ENCODE data around the gene KRTAP10-1.
A peak's percentile ranks its signal among the peaks of the same experiment; 100 is the strongest.

The KRTAP10-1 gene

DNA sequence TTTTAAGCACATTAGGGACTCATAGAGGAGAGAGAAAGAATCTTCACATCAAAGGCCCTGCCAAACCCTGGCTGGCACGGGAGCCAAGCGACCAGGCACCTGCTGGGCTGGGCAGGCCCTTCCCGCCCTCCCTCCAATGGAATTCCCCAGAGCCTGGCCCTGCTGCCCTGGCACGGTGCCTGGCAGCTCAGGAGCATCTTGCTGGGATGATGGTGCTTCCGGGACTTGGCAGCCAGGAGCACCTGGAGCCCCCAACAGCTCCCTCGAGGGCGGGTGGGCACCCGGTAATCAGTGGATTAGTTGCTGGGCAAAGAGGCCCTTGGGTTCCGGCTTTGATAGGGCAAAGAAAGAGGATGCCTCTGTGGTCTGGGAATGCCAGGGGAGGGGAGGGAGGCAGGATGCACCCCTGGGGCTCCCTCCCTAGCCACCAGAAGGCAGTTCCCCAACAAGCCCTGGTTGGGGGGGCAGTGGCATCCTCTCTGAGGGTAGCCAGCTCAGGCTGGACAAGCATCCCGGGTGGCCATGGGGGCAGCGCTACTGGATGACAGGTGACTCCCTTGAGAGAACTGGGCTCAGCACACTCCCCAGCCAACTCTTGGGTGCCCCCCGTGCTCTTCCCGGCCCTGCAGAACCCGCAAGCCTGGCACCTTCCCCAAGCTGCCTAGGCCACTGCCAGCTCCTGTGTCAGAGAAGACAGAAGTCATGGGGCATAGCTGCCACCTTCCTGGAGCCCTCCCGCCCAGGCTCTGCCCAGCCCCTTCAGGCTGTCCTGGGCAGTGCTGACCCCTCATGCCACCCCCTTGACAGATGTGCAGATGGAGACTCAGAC lies 26.4 kb downstream of the KRTAP10-1 start:
- Mint-ChIP-seq H3K27me3 (ENCODE audit: low read depth, poor library complexity) (peaks cover 9% of the 10 kb centered on the region), H3K36me3 (ENCODE audit: low read depth) (no peaks in the 10 kb centered on the region)

DNA sequence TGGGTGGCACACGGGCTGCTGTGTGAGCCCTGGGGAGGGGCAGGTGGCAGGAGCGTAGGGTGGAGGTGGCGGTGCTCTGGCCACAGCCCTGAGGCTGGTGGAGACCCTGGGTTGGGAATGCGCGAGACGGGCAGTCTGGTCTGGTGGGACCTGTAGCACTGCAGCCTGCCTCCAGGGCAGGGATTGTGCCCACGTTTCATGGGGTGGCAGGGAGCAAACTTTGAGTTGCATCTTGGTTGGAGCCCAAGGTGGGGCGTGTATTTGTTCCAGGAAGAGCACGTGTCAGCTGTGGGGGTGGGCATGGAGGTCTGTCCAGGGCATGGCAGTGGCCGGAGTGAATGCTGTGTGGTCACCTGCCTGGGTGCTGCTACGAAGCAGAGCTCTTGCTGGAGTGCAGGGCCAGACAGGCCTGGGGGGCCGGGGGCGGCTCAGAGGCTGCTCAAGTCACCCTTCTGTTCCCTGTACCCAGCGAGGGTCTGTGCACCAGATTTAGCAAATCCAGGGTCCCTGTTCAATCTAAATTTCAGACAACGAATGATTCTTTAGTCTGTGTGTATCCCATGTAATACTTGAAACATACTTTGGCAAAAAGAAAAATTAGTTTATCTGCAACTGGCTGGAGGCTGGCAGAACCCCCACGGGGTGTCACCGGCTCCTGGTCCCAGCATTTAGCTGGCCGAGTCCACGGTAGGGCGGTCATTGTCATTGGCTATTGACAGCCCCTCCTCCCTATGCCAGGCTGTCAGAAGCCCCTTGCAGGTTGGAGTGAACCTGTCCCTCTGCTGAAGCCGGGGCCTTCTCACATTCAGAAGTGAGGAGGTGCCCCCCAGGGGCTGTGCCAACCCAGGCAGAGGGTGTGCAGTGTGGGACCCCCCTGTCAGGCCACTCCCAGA lies 27.3 kb downstream of the KRTAP10-1 start:
- peaks cover 9% of the 10 kb centered on the region for H3K27me3 Mint-ChIP-seq (ENCODE audit: low read depth, poor library complexity)
- H3K27ac Mint-ChIP-seq: no peak overlapping the region
- H3K4me1 Mint-ChIP-seq: peaks cover 17% of the 10 kb centered on the region
- TF ChIP-seq, protein P1, sequence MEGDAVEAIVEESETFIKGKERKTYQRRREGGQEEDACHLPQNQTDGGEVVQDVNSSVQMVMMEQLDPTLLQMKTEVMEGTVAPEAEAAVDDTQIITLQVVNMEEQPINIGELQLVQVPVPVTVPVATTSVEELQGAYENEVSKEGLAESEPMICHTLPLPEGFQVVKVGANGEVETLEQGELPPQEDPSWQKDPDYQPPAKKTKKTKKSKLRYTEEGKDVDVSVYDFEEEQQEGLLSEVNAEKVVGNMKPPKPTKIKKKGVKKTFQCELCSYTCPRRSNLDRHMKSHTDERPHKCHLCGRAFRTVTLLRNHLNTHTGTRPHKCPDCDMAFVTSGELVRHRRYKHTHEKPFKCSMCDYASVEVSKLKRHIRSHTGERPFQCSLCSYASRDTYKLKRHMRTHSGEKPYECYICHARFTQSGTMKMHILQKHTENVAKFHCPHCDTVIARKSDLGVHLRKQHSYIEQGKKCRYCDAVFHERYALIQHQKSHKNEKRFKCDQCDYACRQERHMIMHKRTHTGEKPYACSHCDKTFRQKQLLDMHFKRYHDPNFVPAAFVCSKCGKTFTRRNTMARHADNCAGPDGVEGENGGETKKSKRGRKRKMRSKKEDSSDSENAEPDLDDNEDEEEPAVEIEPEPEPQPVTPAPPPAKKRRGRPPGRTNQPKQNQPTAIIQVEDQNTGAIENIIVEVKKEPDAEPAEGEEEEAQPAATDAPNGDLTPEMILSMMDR (IDR thresholded peaks at IDR 0.05): no peak
- no peak for DNase-seq
- no peak overlapping the region for H3K4me3 Mint-ChIP-seq
- H3K9me3 Mint-ChIP-seq: no peaks in the 10 kb centered on the region
- no peaks in the 10 kb centered on the region for H3K36me3 Mint-ChIP-seq (ENCODE audit: low read depth)

More for the DNA sequence above, 26.4 kb downstream of the KRTAP10-1 start:
- Mint-ChIP-seq H3K4me1 (peaks cover 25% of the 10 kb centered on the region), H3K4me3 (no peak overlapping the region), H3K27ac (no peak overlapping the region), H3K9me3 (no peaks in the 10 kb centered on the region)
- DNase-seq: no peak
- TF ChIP-seq, protein P1 (IDR thresholded peaks at IDR 0.05): no peak

DNA sequence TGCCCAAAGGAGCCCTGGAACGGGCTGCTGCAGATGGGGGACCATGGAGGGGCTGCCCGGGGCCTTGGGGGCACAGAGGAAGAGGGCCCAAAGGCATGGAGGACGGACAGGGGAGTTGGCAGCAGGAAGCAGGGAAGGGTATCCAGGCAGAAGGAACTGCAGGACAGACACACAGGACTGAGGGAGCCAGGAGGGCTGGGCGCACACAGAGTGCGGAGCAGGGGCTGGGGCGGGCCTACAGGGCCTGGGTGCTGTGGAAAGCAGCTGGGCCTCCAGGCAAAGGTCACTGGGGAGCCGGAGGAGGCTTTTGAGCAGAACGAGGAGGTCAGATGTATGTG lies 28.1 kb downstream of the KRTAP10-1 start:
- Mint-ChIP-seq H3K4me1 (peaks cover 11% of the 10 kb centered on the region), H3K36me3 (ENCODE audit: low read depth) (no peaks in the 10 kb centered on the region), H3K27me3 (ENCODE audit: low read depth, poor library complexity) (peaks cover 9% of the 10 kb centered on the region), H3K9me3 (no peaks in the 10 kb centered on the region), H3K27ac (no peak overlapping the region), H3K4me3 (no peak overlapping the region)
- no peak for DNase-seq
- TF ChIP-seq, protein P1 (IDR thresholded peaks at IDR 0.05): no peak

DNA sequence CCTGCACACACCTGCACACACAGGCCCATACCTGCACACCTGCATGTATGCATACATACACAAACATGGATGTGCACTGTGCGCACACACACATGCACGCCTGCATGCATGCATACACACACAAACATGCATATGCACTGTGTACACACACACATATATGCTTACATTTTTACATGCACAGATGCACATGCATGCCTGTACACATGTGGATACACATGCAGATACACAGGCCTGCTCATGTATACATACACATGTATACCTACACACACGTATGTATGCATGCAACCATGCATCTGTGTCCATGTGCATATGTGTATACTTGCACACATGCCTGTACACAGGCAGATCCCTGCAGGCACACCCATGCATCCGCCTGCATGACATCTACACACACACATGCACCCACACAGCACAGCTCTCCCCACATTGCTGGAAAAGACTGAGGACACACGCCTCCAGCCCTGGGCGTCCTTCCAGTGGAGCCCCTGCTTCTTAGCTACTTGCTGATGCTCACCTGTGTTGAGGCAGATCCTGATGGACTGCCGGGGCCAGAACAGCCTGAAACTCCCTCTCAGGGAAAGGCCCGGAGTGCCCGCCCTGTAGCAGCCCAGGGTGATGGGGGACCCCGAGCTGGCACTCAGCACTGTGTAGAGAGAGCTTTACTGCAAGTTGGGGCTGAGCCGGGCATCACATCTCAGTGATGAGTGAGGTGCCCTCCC lies 28.6 kb downstream of the KRTAP10-1 start:
- Mint-ChIP-seq H3K9me3 (no peaks in the 10 kb centered on the region), H3K4me1 (peaks cover 14% of the 10 kb centered on the region), H3K4me3 (no peak overlapping the region), H3K27me3 (ENCODE audit: low read depth, poor library complexity) (peaks cover 4% of the 10 kb centered on the region), H3K27ac (no peak overlapping the region), H3K36me3 (ENCODE audit: low read depth) (no peaks in the 10 kb centered on the region)
- no peak for DNase-seq
- TF ChIP-seq, protein P1 (IDR thresholded peaks at IDR 0.05): no peak

DNA sequence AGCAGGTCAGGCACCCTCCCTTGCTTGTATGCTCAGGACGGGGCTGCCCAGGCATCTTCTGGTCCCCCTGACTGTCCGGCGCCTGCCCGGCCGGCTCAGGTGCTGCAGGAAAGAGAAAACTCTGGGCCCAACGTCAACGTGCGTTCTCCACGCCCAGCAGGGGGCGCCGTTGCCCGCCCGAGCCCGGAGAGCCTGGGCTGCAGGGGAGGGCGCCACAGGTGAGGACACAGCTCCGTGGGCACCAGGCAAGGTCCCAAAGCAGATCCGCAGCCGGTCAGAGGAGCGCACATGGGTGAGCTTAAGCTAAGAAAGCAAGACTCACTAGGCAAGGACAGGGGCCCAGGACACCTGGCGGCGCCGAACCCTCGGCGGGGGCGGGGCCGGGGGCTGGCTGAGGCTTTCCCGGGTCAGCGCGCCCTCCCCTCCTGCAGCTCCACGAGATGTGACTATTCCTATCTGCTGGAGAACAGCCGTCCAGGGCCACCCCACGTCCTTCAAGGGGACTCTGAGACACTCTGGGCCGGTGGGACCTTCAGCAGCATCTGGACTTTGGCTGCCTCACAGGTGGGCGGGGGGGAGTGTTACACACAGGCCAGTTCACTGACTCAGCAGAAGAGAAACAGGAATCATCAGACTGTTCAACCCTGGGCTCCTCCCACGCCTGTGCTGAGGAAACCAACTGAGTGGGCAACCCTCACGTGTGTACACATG lies 29.3 kb downstream of the KRTAP10-1 start:
- TF ChIP-seq, protein P1 (IDR thresholded peaks at IDR 0.05): peak; percentile 95
- Mint-ChIP-seq H3K27me3 (ENCODE audit: low read depth, poor library complexity) (peaks cover 4% of the 10 kb centered on the region), H3K4me3 (no peak overlapping the region), H3K27ac (no peak overlapping the region), H3K9me3 (no peaks in the 10 kb centered on the region), H3K4me1 (peaks cover 21% of the 10 kb centered on the region), H3K36me3 (ENCODE audit: low read depth) (no peaks in the 10 kb centered on the region)
- DNase-seq: peak; percentile 82
